Tibial artery (tissue), 4 donors: ENCODE results near the gene WNT4.

Experiments used
- DNase-seq, 2 donors: peaks; one replicate each; pipeline ENCODE4 v3.0.0-alpha.2; 2019
- H3K27ac ChIP-seq, 2 donors: fragments of 200-600 bp; sonication (generic) in 1 of 2; 1 replicate in 1 of 2; 2 replicates in 1 of 2; pipeline ENCODE4 v1.5.1; 2018 to 2019; ENCODE audit warnings: mild to moderate bottlenecking in 1 of 2
- H3K27me3 ChIP-seq, 2 donors: fragments of 200-600 bp; sonication (generic) in 1 of 2; one replicate each; pipeline versions ENCODE4 v1.5.1 to v1.6.0; 2016 to 2019
- H3K36me3 ChIP-seq, 3 donors: fragments of 200-600 bp; sonication (generic) in 2 of 3; one replicate each; pipeline ENCODE4 v1.5.1; 2016 to 2019; ENCODE audit warnings: mild to moderate bottlenecking in 2 of 3
- H3K4me1 ChIP-seq, 4 donors: fragments of 200-600 bp; sonication (generic) in 2 of 4; 1 replicate in 3 of 4; 2 replicates in 1 of 4; pipeline ENCODE4 v1.5.1; 2016 to 2019
- H3K4me3 ChIP-seq, 2 donors: fragments of 200-600 bp; sonication (generic) in 1 of 2; 1 replicate in 1 of 2; 2 replicates in 1 of 2; pipeline ENCODE4 v1.5.1; 2018 to 2019; ENCODE audit warnings: mild to moderate bottlenecking in 2 of 2
- H3K9me3 ChIP-seq, 3 donors: fragments of 200-600 bp; sonication (generic) in 1 of 3; one replicate each; pipeline ENCODE4 v1.5.1; 2016 to 2019
- CTCF ChIP-seq, 2 experiments: fragments of 200-600 bp in 1 of 2; fragments of 450-650 bp in 1 of 2; IDR thresholded peaks; one replicate each; pipeline ENCODE4 v1.5.1; 2017 to 2019; ENCODE audit warnings: antibody characterized with exemption in 2 of 2, mild to moderate bottlenecking in 1 of 2, moderate library complexity in 1 of 2
- intact Hi-C: fragments of 100-400 bp; cut with DNase I; formaldehyde crosslinking; loops from one replicate; pipeline ENCODE4 v1.15.0; 2023; ENCODE audit warnings: low total_unique reads

WNT4 gene

GRCh38 chr1:22107126-22107525 is 35.8 kb downstream of the WNT4 start:
- no peak for DNase-seq
- intact Hi-C loops, result no loop called here
- no peaks in the 10 kb centered on the region for H3K9me3 ChIP-seq
- no peak for TF ChIP-seq CTCF (IDR thresholded peaks at IDR 0.05)
- peaks cover 0 to 19% (median 10%) of the 10 kb centered on the region in 4 donors for H3K4me1 ChIP-seq
- H3K27me3 ChIP-seq, result no peaks in the 10 kb centered on the region
- no peak overlapping the region for H3K27ac ChIP-seq
- no peak overlapping the region for H3K4me3 ChIP-seq
- H3K36me3 ChIP-seq, result peaks cover 0 to 24% (median 20%) of the 10 kb centered on the region in 3 donors

GRCh38 chr1:22105611-22106207 is 37.2 kb downstream of the WNT4 start:
- H3K27me3 ChIP-seq, result no peaks in the 10 kb centered on the region
- no peaks in the 10 kb centered on the region for H3K9me3 ChIP-seq
- H3K36me3 ChIP-seq, result peaks cover 0 to 17% (median 12%) of the 10 kb centered on the region in 3 donors
- no peak overlapping the region for H3K4me3 ChIP-seq
- intact Hi-C loops, result no loop called here
- H3K4me1 ChIP-seq, result peaks cover 0 to 22% (median 15%) of the 10 kb centered on the region in 4 donors
- peak; percentile 67 to 73 for TF ChIP-seq CTCF (IDR thresholded peaks at IDR 0.05)
- DNase-seq, result no peak
- no peak overlapping the region for H3K27ac ChIP-seq

- peaks cover 0 to 22% (median 15%) of the 10 kb centered on the region in 4 donors for H3K4me1 ChIP-seq
- no peak overlapping the region for H3K27ac ChIP-seq
- DNase-seq, result no peak
- no peaks in the 10 kb centered on the region for H3K27me3 ChIP-seq
- H3K4me3 ChIP-seq, result no peak overlapping the region
- no peak for TF ChIP-seq CTCF (IDR thresholded peaks at IDR 0.05)
- no peaks in the 10 kb centered on the region for H3K9me3 ChIP-seq
- intact Hi-C loops, result no loop called here
- peaks cover 0 to 17% (median 12%) of the 10 kb centered on the region in 3 donors for H3K36me3 ChIP-seq
Measured at GRCh38 chr1:22104865-22105437, 37.9 kb downstream of the WNT4 start.

- Histone ChIP-seq H3K36me3 (peaks cover 0 to 22% (median 8%) of the 10 kb centered on the region in 3 donors), H3K9me3 (no peaks in the 10 kb centered on the region), H3K27me3 (no peaks in the 10 kb centered on the region), H3K27ac (no peak overlapping the region), H3K4me3 (no peak overlapping the region), H3K4me1 (peaks cover 0 to 17% (median 15%) of the 10 kb centered on the region in 4 donors)
- no peak for DNase-seq
- TF ChIP-seq CTCF (IDR thresholded peaks at IDR 0.05), result no peak
- intact Hi-C loops, result no loop called here
Measured at GRCh38 chr1:22104094-22104493, 38.8 kb downstream of the WNT4 start.

- Histone ChIP-seq H3K36me3 (peaks cover 11 to 36% (median 15%) of the 10 kb centered on the region in 3 donors), H3K4me1 (peaks cover 0 to 5% (median 4%) of the 10 kb centered on the region in 4 donors), H3K4me3 (no peak overlapping the region), H3K27ac (no peak overlapping the region), H3K9me3 (no peaks in the 10 kb centered on the region), H3K27me3 (no peaks in the 10 kb centered on the region)
- DNase-seq, result no peak
- intact Hi-C loops, result no loop called here
- no peak for TF ChIP-seq CTCF (IDR thresholded peaks at IDR 0.05)
Measured at GRCh38 chr1:22102746-22103145, 40.2 kb downstream of the WNT4 start.
